GM19025 (cell line): ENCODE measurements around the gene GPR157.

ENCODE experiments used
- ATAC-seq: cut with Tn5 transposase; IDR thresholded peaks from one replicate; pipeline ENCODE4 v1.9.1; 2021; ENCODE audit warnings: mild to moderate bottlenecking, low read depth, moderate library complexity; ENCODE audit not compliant: unreplicated experiment

The GPR157 gene

DNA sequence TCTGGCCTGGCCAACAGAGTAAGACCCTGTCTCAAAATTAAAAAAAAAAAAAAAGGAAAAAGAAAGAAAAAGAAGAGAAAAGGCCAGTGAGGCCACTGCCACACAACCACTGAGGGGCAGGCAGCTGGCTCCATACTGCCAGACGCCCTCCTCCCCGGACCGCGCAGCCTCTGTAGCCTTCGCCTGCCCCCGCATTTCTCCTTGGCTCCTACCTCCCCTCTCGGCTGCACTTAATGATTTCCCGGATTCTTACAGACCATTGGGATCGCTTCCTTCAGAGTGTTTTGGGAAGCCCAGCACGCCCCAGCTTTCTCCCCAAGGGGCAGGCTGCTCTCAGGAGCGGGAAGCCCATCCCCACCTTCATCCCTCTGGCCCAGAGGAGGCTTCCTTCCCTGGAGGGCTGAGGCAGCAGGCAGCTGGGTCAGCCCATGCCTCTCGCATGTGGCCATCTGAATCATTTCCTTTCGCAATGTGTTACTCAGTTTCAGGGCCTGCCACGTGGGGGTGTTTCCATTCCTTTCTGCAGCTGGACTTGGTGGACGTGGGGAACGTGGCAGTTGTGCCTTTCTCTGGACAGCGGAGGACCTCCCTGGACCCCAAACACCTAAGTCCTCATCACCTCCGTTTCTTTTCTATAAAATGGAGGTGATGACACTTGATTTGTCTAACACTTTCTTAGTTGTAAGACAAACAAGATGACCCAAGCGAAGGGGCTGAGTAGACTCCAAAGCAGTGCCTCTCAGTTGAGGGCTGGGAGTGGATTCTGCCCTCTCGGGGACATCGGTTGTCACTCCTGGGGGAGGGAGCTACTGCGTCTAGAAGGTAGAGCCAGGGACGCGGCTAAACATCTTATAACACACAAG lies 61.7 kb downstream of the GPR157 start:
- ATAC-seq: no peak

DNA sequence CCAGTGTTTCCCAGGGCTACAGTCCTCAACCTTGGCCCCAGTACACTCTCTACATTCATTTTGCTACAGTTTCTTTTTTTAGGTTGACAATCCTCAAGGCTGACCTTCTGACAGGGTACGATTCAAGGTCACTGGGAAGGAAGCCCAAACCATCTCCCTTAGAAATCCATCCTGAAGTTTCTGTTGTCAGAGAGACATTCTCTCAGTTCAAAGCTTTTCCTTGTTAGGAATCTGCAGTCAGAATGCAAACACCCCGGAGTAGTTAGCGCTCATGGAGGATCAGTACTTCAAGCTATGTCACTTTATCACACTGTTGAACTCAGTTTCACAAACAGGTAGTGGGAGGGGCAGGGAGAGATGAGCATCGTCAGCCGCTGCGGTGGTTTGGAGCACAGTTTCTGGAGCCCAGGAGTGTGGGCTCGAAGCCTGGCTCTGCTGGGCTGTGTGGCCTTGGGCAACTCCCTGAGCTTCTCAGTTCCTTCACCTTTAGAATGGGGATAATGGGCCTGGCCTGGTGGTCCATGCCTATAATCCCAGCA lies 63.6 kb downstream of the GPR157 start:
- no peak for ATAC-seq

DNA sequence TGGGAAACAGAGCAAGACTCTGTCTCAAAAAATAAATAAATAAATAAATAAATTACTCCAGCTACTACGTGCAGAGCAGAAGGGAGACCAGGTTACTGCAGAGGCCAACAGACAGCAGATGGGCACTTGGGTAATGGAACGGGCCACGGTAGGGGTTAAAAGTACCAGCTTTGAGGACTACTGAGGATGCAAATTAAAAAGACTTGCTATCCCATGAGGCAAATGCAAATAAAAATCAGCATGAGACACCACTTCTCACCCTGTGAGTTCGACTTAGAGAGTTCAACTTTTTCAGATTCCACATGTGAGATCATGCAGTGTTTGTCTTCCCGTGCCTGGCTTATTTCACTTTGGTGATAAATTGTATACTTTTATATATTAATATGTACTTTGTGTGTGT lies 66.1 kb downstream of the GPR157 start:
- ATAC-seq: no peak

DNA sequence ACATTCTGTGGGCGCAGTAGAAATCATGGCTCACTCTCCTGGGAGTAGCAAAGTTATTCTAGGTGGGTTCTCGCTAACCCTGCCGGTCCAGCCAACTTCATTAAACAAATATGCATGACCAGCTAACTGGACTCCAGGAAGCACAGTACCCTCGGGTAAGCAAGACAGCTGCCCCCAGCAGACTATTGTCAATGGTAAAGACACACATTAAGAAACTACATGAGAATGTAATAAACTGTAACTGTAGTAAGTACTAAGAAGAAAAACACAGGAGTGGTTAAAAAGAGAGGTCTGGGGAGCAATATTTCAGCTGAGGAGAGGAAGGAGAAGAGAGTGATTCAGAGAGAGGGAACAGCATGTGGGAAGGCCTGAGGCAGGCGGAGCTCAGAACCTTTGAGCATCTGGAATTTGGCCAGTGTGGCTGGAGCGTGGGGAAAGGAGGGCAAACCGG lies 66.9 kb downstream of the GPR157 start:
- ATAC-seq: no peak

DNA sequence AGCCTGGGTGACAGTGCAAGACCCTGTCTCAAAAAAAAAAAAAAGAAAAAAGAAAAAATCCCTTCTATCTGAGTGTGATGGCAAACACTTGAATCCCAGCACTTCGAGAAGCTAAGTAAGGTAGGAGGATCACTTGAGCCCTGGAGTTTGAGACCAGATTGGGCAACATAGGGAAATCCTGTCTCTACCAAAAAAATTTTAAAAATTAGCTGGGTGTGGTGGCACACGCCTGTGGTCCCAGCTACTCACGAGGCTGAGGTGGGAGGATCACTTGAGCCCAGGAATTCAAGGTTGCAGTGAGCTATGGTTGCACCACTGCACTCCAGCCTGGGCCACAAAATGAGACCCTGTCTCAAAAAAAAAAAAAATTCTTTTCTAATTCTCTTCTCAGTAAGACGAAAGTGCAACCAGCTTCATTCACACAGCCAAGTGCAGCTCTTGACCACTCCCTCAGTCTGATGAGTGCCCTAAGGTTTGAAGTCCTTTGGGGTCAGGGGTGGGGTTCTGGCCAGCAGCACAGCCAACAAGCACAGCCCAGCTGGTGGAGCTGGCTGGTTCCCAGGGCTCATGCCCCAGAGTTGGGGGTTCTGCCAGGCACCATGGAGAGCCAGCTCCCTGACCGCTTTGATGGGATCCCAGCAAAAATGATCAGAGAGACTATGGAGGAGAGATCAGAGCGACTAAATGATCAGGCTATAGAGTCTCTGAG lies 67.5 kb downstream of the GPR157 start:
- no peak for ATAC-seq

DNA sequence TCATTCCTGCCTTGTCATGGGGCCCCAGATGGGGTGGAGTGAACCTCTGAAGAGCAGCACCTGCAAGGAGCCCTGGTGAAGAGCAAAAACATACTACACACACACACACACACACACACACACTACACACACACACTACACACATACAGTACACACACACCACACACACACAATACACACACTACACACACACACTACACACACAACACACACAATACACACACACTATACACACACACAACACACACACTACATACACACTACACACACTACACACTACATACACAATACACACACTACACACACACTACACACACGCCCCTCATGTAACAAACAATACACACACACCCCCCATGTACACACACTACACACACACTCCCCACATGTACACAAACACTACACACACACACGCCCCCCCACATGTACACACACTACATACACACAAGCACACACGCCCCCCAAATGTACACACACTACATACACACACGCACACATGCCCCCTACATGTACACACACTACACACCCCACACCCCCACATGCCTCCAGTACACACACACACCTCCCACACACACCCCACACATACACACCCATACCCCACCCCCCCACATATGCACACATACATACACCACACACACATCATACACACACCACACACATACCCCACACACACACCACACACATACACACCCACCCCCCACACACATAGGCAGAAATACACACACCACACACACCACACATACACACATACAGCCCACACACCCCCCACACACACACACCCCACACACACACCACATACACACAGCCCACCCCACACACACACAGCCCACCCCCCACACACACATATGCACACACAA lies 68.8 kb downstream of the GPR157 start:
- no peak for ATAC-seq

DNA sequence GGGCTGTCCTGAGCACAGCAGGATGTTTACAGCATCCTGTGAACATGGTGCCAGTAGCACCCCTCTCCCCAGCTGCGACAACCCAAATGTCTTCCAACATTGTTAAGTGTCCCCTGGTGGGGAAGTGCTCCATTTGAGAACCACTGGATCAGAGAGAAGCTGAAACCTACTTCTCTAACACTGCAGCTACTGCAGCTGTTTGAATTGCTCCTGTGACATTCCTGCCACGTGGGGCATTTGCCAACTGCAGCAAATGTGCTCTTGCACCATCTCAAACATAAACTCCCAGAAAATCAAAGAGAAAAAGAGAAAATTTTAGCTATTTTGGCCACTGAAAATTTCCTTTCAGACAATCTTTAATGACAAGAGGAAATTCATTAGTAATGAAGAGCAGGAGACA lies 70.4 kb downstream of the GPR157 start:
- no peak for ATAC-seq

DNA sequence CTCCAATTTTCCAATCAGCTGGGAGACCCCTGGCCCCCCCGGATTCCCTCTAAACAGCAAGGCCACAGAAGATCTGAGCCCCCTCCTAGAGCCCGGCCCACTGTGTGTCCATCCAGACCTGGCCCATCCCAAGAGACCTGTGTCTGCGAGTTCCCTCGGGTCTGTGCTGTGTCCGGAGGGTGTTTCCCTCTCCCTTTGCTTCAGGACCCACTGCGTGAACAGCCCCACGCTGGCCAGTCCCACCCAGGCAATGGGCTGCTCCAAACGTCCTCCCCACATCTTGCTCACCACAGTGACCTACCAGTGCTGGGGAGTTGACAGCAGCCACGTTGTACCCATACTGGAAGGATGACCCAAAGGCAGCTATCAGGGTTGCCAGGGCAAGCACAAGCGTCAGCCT lies 71.1 kb downstream of the GPR157 start:
- ATAC-seq: no peak

DNA sequence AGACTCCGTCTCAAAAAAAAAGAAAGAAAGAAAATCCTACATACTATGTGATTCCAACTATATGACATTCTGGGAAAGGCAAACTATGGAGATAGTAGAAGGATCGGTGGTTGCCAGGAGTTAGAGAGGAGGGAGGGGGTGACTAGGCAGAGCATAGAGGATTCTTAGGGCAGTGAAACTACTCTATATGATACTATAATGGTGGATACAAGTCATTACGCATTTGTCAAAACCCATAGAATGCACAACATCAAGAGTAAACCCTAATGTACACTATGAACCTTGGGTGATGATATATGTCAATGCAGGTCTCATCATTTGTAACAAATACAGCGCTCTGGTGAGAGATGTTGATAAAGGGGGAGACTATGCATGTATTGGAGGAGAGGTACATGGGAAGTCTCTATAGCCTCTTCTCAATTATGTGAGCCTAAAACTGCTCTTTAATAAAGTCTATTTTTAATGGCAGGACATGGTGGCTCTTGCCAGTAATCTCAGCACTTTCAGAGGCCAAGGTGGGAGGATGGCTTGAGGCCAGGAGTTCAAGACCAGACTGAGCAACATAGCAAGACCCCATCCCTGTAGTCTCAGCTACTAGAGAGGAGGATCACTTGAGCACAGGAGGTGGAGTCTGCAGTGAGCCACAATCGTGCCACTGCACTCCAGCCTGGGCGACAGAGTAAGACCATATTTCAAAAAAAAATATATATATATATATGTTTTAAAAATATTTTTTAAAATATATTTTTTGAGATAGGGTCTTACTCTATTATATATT lies 76.4 kb downstream of the GPR157 start:
- no peak for ATAC-seq

DNA sequence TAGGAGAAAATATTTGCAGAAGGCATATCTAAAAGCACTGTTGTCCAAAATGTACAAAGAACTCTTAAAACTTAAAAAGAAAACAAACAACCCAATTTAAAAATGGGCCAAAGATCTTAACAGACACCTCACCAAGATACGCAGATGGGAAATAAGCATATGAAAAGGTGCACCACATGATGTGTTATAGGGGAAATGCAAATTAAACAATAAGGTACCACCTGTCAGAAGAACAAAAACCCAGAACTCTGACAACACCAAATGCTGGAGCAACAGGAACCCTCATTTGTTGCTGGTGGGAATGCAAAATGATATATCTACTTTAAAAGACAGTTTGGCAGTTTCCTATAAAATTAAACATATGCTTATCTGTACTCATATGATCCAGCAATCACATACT lies 77.5 kb downstream of the GPR157 start:
- ATAC-seq: no peak

DNA sequence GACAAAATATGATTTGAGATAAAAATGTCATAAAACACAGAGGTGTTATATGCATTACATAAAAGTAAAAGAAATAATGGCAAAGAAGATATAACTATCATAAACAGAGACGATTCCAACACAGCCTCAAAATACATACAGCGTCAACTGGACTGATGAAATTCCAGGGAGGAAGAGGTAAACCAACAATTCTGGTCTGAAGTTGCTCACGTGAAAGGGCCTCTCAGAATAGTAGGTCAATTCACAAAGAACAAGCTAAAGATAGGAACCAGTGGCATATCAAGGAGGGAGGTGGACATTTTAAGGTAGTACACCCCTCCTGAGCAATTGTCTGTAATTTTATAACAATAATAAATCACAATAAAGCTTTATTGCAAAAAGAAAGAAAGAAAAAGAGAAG lies 78.1 kb downstream of the GPR157 start:
- ATAC-seq: no peak
